Astrocyte (in vitro differentiated cells and primary cell): Measurements from ENCODE around the gene EXOC6B. TPM values are rescaled to one million over a fixed set of nuclear protein-coding genes. Genes with fewer than 3 reads are reported as not detected.

Source experiments
- DNase-seq: peaks from one replicate; pipeline ENCODE4 v3.0.0-alpha.2; 2010; ENCODE audit warnings: low read depth
- FAIRE-seq: peaks from 2 replicates; lab custom pipeline; 2011; peaks lifted over from hg19 to GRCh38; lab: Jason Lieb, UNC
- H2AFZ ChIP-seq: 2 replicates; pipeline ENCODE4 v1.6.0; 2012; ENCODE audit warnings: low read depth, low read length, inconsistent platforms
- H3K27ac ChIP-seq: 2 replicates; pipeline ENCODE4 v1.5.1; 2011; ENCODE audit warnings: low read depth, low read length, inconsistent platforms
- H3K27me3 ChIP-seq: 2 replicates; pipeline ENCODE4 v1.6.0; 2011; ENCODE audit warnings: low read length, inconsistent platforms; ENCODE audit not compliant: insufficient read depth
- H3K36me3 ChIP-seq: 2 replicates; pipeline ENCODE4 v1.5.1; 2011; ENCODE audit warnings: low read length, inconsistent platforms; ENCODE audit not compliant: insufficient read depth
- H3K4me1 ChIP-seq: 2 replicates; pipeline ENCODE4 v1.5.1; 2011; ENCODE audit warnings: low read length, inconsistent platforms; ENCODE audit not compliant: insufficient read depth
- H3K4me2 ChIP-seq: 2 replicates; pipeline ENCODE4 v1.6.0; 2012; ENCODE audit warnings: low read length, inconsistent platforms
- H3K4me3 ChIP-seq: 2 replicates; pipeline ENCODE4 v1.5.1; 2011; ENCODE audit warnings: low read depth, mild to moderate bottlenecking, low read length, inconsistent platforms; ENCODE audit not compliant: insufficient read depth
- H3K79me2 ChIP-seq: 2 replicates; pipeline ENCODE4 v1.6.0; 2012; ENCODE audit warnings: mild to moderate bottlenecking, low read length, inconsistent platforms; ENCODE audit not compliant: insufficient read depth
- H3K9ac ChIP-seq: 2 replicates; pipeline ENCODE4 v1.6.0; 2012; ENCODE audit warnings: mild to moderate bottlenecking, low read length, inconsistent platforms
- H3K9me3 ChIP-seq: 2 replicates; pipeline ENCODE4 v1.5.1; 2012; ENCODE audit warnings: low read depth, mild to moderate bottlenecking, low read length, inconsistent platforms; ENCODE audit not compliant: insufficient read depth
- H4K20me1 ChIP-seq: 2 replicates; pipeline ENCODE4 v1.6.0; 2012; ENCODE audit warnings: low read length, inconsistent platforms; ENCODE audit not compliant: insufficient read depth
- H3K27ac Mint-ChIP-seq: one replicate; pipeline ENCODE4 v1.8.0; 2021; ENCODE audit warnings: mild to moderate bottlenecking, mixed read lengths; ENCODE audit not compliant: unreplicated experiment
- H3K27me3 Mint-ChIP-seq: one replicate; pipeline ENCODE4 v1.8.0; 2021; ENCODE audit warnings: low read depth, mixed read lengths; ENCODE audit not compliant: unreplicated experiment
- H3K36me3 Mint-ChIP-seq: one replicate; pipeline ENCODE4 v1.8.0; 2021; ENCODE audit warnings: low read depth, mixed read lengths; ENCODE audit not compliant: unreplicated experiment
- H3K4me1 Mint-ChIP-seq: one replicate; pipeline ENCODE4 v1.8.0; 2021; ENCODE audit warnings: low read depth, mixed read lengths; ENCODE audit not compliant: unreplicated experiment
- H3K4me3 Mint-ChIP-seq: one replicate; pipeline ENCODE4 v1.8.0; 2021; ENCODE audit warnings: mild to moderate bottlenecking, moderate library complexity, mixed read lengths; ENCODE audit not compliant: unreplicated experiment
- H3K9me3 Mint-ChIP-seq: one replicate; pipeline ENCODE4 v1.8.0; 2021; ENCODE audit warnings: mild to moderate bottlenecking, mixed read lengths; ENCODE audit not compliant: unreplicated experiment
- EZH2 ChIP-seq: IDR thresholded peaks from 2 replicates; pipeline ENCODE4 v1.6.1; 2012; ENCODE audit warnings: mild to moderate bottlenecking, low read length, inconsistent platforms; ENCODE audit not compliant: insufficient read depth
- total RNA-seq: library from RNA; stranded (reverse); gene quantifications from 2 replicates; pipeline ENCODE4 v1.2.1, GENCODE V29; 2021
- TF ChIP-seq, protein P1 (sequence below): IDR thresholded peaks from 2 replicates; pipeline ENCODE4 v1.5.1; 2011; ENCODE audit warnings: low read depth, mild to moderate bottlenecking, inconsistent platforms, low read length, moderate library complexity; ENCODE audit not compliant: insufficient read depth

The EXOC6B gene
- total RNA-seq, 1 donor from 2014 or later, result 31.8 TPM

DNA sequence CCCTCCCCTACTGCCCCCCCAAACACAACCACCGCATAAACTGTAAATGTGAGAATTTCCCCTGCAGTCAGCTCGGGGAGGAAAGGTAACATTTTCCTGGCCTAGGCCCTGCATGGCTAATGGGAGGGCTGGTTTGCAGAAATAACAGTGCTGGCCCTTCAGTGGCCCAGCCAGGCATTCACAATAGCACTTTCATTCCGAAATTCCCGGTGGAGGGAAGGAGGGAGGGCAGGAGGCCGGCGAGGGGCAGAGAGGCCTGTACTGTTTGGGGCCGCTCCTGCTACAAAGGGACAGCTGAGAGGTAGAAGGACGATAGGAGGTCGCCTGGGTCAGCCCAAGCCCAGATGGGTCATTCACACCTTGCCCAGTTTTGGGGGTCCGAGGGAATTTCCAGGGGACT is 689.5 kb downstream of the EXOC6B start:
- Mint-ChIP-seq H3K36me3 (no peaks in the 10 kb centered on the region), H3K27ac (no peak overlapping the region), H3K4me3 (no peak overlapping the region), H3K4me1 (no peaks in the 10 kb centered on the region), H3K9me3 (peaks cover under 1% of the 10 kb centered on the region), H3K27me3 (peaks cover 48% of the 10 kb centered on the region)
- Histone ChIP-seq H3K36me3 (no peaks in the 10 kb centered on the region), H3K79me2 (no peaks in the 10 kb centered on the region), H3K9me3 (no peaks in the 10 kb centered on the region), H3K27ac (no peak overlapping the region), H3K9ac (no peak overlapping the region), H3K27me3 (peaks cover 3% of the 10 kb centered on the region), H4K20me1 (no peaks in the 10 kb centered on the region), H3K4me3 (no peak overlapping the region), H3K4me2 (no peak overlapping the region), H3K4me1 (no peaks in the 10 kb centered on the region), H2AFZ (no peak overlapping the region)
- no peak for TF ChIP-seq EZH2
- TF ChIP-seq, protein P1, sequence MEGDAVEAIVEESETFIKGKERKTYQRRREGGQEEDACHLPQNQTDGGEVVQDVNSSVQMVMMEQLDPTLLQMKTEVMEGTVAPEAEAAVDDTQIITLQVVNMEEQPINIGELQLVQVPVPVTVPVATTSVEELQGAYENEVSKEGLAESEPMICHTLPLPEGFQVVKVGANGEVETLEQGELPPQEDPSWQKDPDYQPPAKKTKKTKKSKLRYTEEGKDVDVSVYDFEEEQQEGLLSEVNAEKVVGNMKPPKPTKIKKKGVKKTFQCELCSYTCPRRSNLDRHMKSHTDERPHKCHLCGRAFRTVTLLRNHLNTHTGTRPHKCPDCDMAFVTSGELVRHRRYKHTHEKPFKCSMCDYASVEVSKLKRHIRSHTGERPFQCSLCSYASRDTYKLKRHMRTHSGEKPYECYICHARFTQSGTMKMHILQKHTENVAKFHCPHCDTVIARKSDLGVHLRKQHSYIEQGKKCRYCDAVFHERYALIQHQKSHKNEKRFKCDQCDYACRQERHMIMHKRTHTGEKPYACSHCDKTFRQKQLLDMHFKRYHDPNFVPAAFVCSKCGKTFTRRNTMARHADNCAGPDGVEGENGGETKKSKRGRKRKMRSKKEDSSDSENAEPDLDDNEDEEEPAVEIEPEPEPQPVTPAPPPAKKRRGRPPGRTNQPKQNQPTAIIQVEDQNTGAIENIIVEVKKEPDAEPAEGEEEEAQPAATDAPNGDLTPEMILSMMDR, result no peak
- FAIRE-seq, result no peak
- no peak for DNase-seq

DNA sequence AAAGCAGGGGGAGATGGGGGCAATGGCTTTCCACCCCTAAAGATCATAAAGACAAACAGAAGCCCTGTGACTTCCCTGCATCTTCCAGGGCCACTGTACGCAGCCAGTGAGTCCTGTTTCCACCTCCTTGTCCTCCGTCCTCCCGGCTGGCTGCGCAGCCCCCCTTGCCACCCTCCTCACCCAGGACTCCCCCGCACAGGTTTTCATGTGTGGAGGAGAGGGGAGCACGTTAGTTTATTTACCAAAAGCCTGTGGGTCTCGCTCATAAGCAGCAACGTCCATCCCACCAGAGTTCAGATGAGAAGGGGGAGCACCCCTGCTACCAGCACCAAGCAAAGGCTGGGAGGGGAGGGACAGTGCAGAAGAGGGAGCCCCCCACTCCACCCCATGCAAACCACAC is 689.9 kb downstream of the EXOC6B start:
- H3K4me2 ChIP-seq, result no peak overlapping the region
- no peaks in the 10 kb centered on the region for H3K9me3 ChIP-seq
- H4K20me1 ChIP-seq, result no peaks in the 10 kb centered on the region
- no peaks in the 10 kb centered on the region for H3K4me1 ChIP-seq
- no peak overlapping the region for H3K4me3 ChIP-seq
- no peak overlapping the region for H3K9ac ChIP-seq
- Mint-ChIP-seq H3K36me3 (no peaks in the 10 kb centered on the region), H3K4me1 (no peaks in the 10 kb centered on the region), H3K27me3 (peaks cover 47% of the 10 kb centered on the region), H3K4me3 (no peak overlapping the region), H3K9me3 (peaks cover 2% of the 10 kb centered on the region), H3K27ac (no peak overlapping the region)
- H3K79me2 ChIP-seq, result no peaks in the 10 kb centered on the region
- H2AFZ ChIP-seq, result no peak overlapping the region
- FAIRE-seq, result no peak
- H3K36me3 ChIP-seq, result no peaks in the 10 kb centered on the region
- H3K27ac ChIP-seq, result no peak overlapping the region
- no peak for DNase-seq
- peaks cover under 1% of the 10 kb centered on the region for H3K27me3 ChIP-seq
- TF ChIP-seq, protein P1, result no peak
- TF ChIP-seq EZH2, result no peak

DNA sequence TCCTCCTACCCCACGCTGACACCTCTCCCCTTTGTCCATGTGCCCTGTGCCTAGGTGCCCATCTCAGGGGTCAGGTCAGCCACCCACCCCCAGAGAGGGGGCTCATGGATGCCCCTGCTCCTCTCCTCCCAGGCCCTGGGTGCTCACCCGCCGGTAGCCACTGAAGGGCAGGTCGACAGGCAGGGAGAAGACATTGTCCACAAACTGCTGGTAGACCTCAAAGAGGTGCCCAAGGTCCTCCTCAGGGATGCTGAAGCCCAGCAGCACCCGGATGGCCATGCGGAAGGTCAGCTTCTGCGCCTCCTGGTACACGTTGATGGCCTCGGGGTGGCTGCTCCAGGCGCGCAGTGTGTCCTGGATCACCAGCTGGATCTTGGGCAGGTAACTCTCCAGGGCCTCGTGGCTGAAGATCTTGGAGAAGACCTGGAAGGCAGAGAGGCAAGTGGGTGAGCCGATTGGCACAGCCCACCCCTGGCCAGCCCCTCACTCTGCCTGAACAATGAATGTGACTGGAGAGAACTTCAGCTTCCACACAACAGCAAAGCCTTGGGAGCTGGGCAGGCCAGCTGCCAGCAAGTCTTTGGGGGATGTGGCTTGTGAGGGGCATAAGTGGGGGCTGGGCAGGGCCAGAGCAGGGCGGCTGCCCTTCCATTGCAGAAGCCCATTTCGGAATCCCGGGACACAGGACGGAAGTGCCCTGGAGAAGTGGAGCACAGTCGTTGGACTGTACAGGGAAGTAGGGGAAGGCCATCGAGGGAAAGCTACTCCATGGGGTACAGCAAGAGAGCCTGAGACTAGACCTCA is 690.6 kb downstream of the EXOC6B start:
- H3K4me1 Mint-ChIP-seq, result peaks cover 2% of the 10 kb centered on the region
- Histone ChIP-seq H3K27me3 (no peaks in the 10 kb centered on the region), H3K4me1 (no peaks in the 10 kb centered on the region), H3K36me3 (no peaks in the 10 kb centered on the region), H3K79me2 (no peaks in the 10 kb centered on the region), H3K27ac (no peak overlapping the region), H3K4me3 (no peak overlapping the region), H3K9ac (no peak overlapping the region), H3K4me2 (no peak overlapping the region), H4K20me1 (no peaks in the 10 kb centered on the region), H2AFZ (no peak overlapping the region), H3K9me3 (no peaks in the 10 kb centered on the region)
- H3K27ac Mint-ChIP-seq, result no peak overlapping the region
- FAIRE-seq (no peak), DNase-seq (no peak)
- TF ChIP-seq, protein P1, result no peak
- no peak for TF ChIP-seq EZH2
- no peaks in the 10 kb centered on the region for H3K36me3 Mint-ChIP-seq
- H3K27me3 Mint-ChIP-seq, result peaks cover 52% of the 10 kb centered on the region
- no peak overlapping the region for H3K4me3 Mint-ChIP-seq
- peaks cover 2% of the 10 kb centered on the region for H3K9me3 Mint-ChIP-seq
